ENCODE results near the gene PIK3R4. TPM values are rescaled to one million over a fixed set of nuclear protein-coding genes. Genes with fewer than 3 reads are reported as not detected.

PIK3R4 gene
- total RNA-seq, 3 donors from 2014 or later, result 36.8 to 55.2 (median 38.7) TPM

- no peak for DNase-seq (ENCODE audit: low spot score in 2 of 2)
- no peaks in the 10 kb centered on the region for H3K27me3 ChIP-seq
- no peak overlapping the region for H3K27ac ChIP-seq
- peaks cover 0 to 3% of the 10 kb centered on the region in 2 donors for H3K4me1 ChIP-seq
- no peaks in the 10 kb centered on the region for H3K36me3 ChIP-seq
- TF ChIP-seq POLR2A (IDR thresholded peaks at IDR 0.05) (no peak), CTCF (IDR thresholded peaks at IDR 0.05) (no peak), POLR2AphosphoS5 (IDR thresholded peaks at IDR 0.05) (no peak)
- no peaks in the 10 kb centered on the region for H3K9me3 ChIP-seq
- intact Hi-C loops (cut with DNase I; ENCODE audit: low total_unique reads), result no loop called here
- no peak overlapping the region for H3K4me3 ChIP-seq
These were observed 38.6 kb downstream of the PIK3R4 start for GRCh38 chr3:130707902-130708601.

GRCh38 chr3:130705501-130705900 lies 41.1 kb downstream of the PIK3R4 start:
- Histone ChIP-seq H3K9me3 (no peaks in the 10 kb centered on the region), H3K4me1 (peaks cover 0 to 3% of the 10 kb centered on the region in 2 donors), H3K36me3 (no peaks in the 10 kb centered on the region), H3K27ac (no peak overlapping the region), H3K27me3 (no peaks in the 10 kb centered on the region), H3K4me3 (no peak overlapping the region)
- TF ChIP-seq POLR2AphosphoS5 (IDR thresholded peaks at IDR 0.05), result no peak
- no peak for DNase-seq (ENCODE audit: low spot score in 2 of 2)
- intact Hi-C loops (cut with DNase I; ENCODE audit: low total_unique reads), result no loop called here

DNA sequence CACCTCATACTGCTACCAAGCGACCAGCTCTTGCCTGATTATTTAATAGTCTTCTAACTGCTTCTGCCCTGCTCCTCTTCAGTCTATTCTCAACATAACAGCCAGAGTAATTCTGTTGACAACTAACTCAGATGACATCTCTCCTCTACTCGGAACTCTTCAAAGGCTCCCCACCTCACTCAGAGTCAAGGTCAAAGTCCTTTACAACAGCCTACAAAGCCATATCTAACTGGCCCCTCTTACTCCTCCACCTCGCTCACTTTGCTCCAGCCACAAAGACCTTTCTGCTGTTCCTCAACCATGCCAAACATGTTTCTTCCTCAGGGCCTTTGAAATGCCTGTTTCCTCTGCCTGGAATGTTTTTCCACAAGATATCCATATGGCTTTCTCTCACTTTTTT lies 43.6 kb downstream of the PIK3R4 start:
- Histone ChIP-seq H3K36me3 (no peaks in the 10 kb centered on the region), H3K4me3 (no peak overlapping the region), H3K4me1 (peaks cover 0 to 3% of the 10 kb centered on the region in 2 donors), H3K27ac (no peak overlapping the region), H3K9me3 (no peaks in the 10 kb centered on the region), H3K27me3 (no peaks in the 10 kb centered on the region)
- intact Hi-C loops (cut with DNase I; ENCODE audit: low total_unique reads), result no loop called here
- no peak for DNase-seq (ENCODE audit: low spot score in 2 of 2)
- no peak for TF ChIP-seq CTCF (IDR thresholded peaks at IDR 0.05)
- no peak for TF ChIP-seq POLR2AphosphoS5 (IDR thresholded peaks at IDR 0.05)
- TF ChIP-seq POLR2A (IDR thresholded peaks at IDR 0.05), result no peak

- Histone ChIP-seq H3K27ac (no peak overlapping the region), H3K9me3 (no peaks in the 10 kb centered on the region), H3K27me3 (no peaks in the 10 kb centered on the region), H3K4me3 (no peak overlapping the region), H3K36me3 (no peaks in the 10 kb centered on the region), H3K4me1 (peaks cover 0 to 2% of the 10 kb centered on the region in 2 donors)
- DNase-seq (ENCODE audit: low spot score in 2 of 2), result no peak
- intact Hi-C loops (cut with DNase I; ENCODE audit: low total_unique reads), result no loop called here
- no peak for TF ChIP-seq CTCF (IDR thresholded peaks at IDR 0.05)
- no peak for TF ChIP-seq POLR2A (IDR thresholded peaks at IDR 0.05)
- no peak for TF ChIP-seq POLR2AphosphoS5 (IDR thresholded peaks at IDR 0.05)
These were observed 46.1 kb downstream of the PIK3R4 start for GRCh38 chr3:130700541-130700940.

- no peaks in the 10 kb centered on the region for H3K4me1 ChIP-seq
- DNase-seq (ENCODE audit: low spot score in 2 of 2), result no peak
- H3K4me3 ChIP-seq, result no peak overlapping the region
- H3K9me3 ChIP-seq, result no peaks in the 10 kb centered on the region
- no peak for TF ChIP-seq CTCF (IDR thresholded peaks at IDR 0.05)
- TF ChIP-seq POLR2AphosphoS5 (IDR thresholded peaks at IDR 0.05), result no peak
- no peak for TF ChIP-seq POLR2A (IDR thresholded peaks at IDR 0.05)
- H3K36me3 ChIP-seq, result no peaks in the 10 kb centered on the region
- intact Hi-C loops (cut with DNase I; ENCODE audit: low total_unique reads), result no loop called here
- no peaks in the 10 kb centered on the region for H3K27me3 ChIP-seq
- no peak overlapping the region for H3K27ac ChIP-seq
These were observed 46.9 kb downstream of the PIK3R4 start for GRCh38 chr3:130699765-130700164.

Data from breast epithelium (tissue), 4 donors.